GM12878 (cell line): Measurements from ENCODE around the gene PVALEF. TPM values are rescaled to one million over a fixed set of nuclear protein-coding genes. Genes with fewer than 3 reads are reported as not detected.
"Not testable (repeated sequence)": the region's sequence is repeated elsewhere in the genome, so short reads cannot be mapped to it uniquely, and the experiment has no call there.

Experiments used
- ATAC-seq: fragments of 200-7000 bp; cut with Tn5 transposase; 3 replicates; pipeline ENCODE4 v1.9.1; 2020; ENCODE audit warnings: mild to moderate bottlenecking, moderate library complexity
- BruUV-seq: library from RNA; stranded (reverse); fragments of 400-500 nt; replicated peaks from 2 replicates; lab custom pipeline; 2021; lab: Mats Ljungman, UMichigan
- CTCF ChIA-PET: fragments of 300-600 bp; sonication (Branson Sonifier 250); formaldehyde crosslinking; extraction: SDS; loops from one replicate; lab custom pipeline; 2021; ENCODE audit warnings: inconsistent platforms; lab: Yijun Ruan, JAX
- POLR2A ChIA-PET: fragments of 350-600 bp; formaldehyde crosslinking; extraction: SDS; loops from one replicate; lab custom pipeline; 2021; ENCODE audit warnings: inconsistent platforms; lab: Charles Lee
- RAD21 ChIA-PET: fragments of 300-600 bp; sonication (Branson Sonifier 250); formaldehyde crosslinking; loops from one replicate; lab custom pipeline; 2023; ENCODE audit warnings: antibody characterized with exemption; ENCODE audit not compliant: unreplicated experiment; lab: Charles Lee
- SMC1A ChIA-PET: fragments of 300-600 bp; sonication (Branson Sonifier 250); formaldehyde crosslinking; loops from one replicate; lab custom pipeline; 2023; ENCODE audit not compliant: unreplicated experiment, uncharacterized antibody; lab: Charles Lee
- DNase-seq: peaks from one replicate; pipeline ENCODE4 v3.0.0-alpha.2; 2011; ENCODE audit warnings: low read depth, low spot score
- FAIRE-seq: peaks from 3 replicates; lab custom pipeline; 2011; peaks lifted over from hg19 to GRCh38; lab: Jason Lieb, UNC
- H2AFZ ChIP-seq: 2 replicates; pipeline ENCODE4 v1.6.0; 2011; ENCODE audit warnings: low read depth, low read length, control low read depth; ENCODE audit not compliant: control insufficient read depth
- H3K27ac ChIP-seq: 2 replicates; pipeline ENCODE4 v1.5.1; 2011; ENCODE audit warnings: control low read depth; ENCODE audit not compliant: control insufficient read depth, insufficient read depth
- H3K27me3 ChIP-seq, 2 experiments: replicated peaks in 1 of 2; 2 replicates each; pipeline versions ENCODE4 v1.6.0 to v1.6.1; 2011; ENCODE audit warnings: low read length in 1 of 2; ENCODE audit not compliant: control insufficient read depth in 2 of 2, insufficient read depth in 2 of 2
- H3K36me3 ChIP-seq, 2 experiments: 2 replicates each; pipeline ENCODE4 v1.5.1; 2011; ENCODE audit warnings: low read length in 1 of 2; ENCODE audit not compliant: control insufficient read depth in 2 of 2, insufficient read depth in 2 of 2
- H3K4me1 ChIP-seq: 2 replicates; pipeline ENCODE4 v1.6.1; 2011; ENCODE audit warnings: mild to moderate bottlenecking, low read length, moderate library complexity, mixed read lengths; ENCODE audit not compliant: control insufficient read depth, insufficient read depth
- H3K4me2 ChIP-seq: 2 replicates; pipeline ENCODE4 v1.6.0; 2011; ENCODE audit warnings: control low read depth; ENCODE audit not compliant: control insufficient read depth, insufficient read depth
- H3K4me3 ChIP-seq: fragments of 200-600 bp; sonication (generic); 2 replicates; pipeline ENCODE4 v1.5.1; 2016
- H3K79me2 ChIP-seq: 2 replicates; pipeline ENCODE4 v1.6.0; 2011; ENCODE audit warnings: low read length; ENCODE audit not compliant: control insufficient read depth, insufficient read depth
- H3K9ac ChIP-seq: 2 replicates; pipeline ENCODE4 v1.8.0; 2011; ENCODE audit warnings: low read length, control low read depth, mixed read lengths; ENCODE audit not compliant: control insufficient read depth, insufficient read depth
- H3K9me3 ChIP-seq: replicated peaks from 3 replicates; pipeline ENCODE4 v1.5.1; 2011; ENCODE audit warnings: mild to moderate bottlenecking, low read length; ENCODE audit not compliant: control insufficient read depth, insufficient read depth
- H4K20me1 ChIP-seq: 2 replicates; pipeline ENCODE4 v1.6.0; 2011; ENCODE audit not compliant: control insufficient read depth, insufficient read depth
- CREB1 ChIP-seq: IDR thresholded peaks from 2 replicates; pipeline ENCODE4 v1.6.1; 2012; ENCODE audit warnings: low read depth, mild to moderate bottlenecking, inconsistent platforms
- EZH2 ChIP-seq: IDR thresholded peaks from 2 replicates; pipeline ENCODE4 v1.6.1; 2012; ENCODE audit warnings: low read depth, mild to moderate bottlenecking, control low read depth, inconsistent platforms, low read length, borderline replicate concordance; ENCODE audit not compliant: control insufficient read depth
- FOXM1 ChIP-seq: IDR thresholded peaks from 2 replicates; pipeline ENCODE4 v1.6.1; 2012; ENCODE audit warnings: low read depth, mild to moderate bottlenecking, inconsistent platforms, low read length, moderate library complexity
- HDAC6 ChIP-seq: fragments of 200-600 bp; sonication (generic); IDR thresholded peaks from one replicate; pipeline ENCODE4 v1.8.0; 2017; ENCODE audit warnings: antibody characterized with exemption; ENCODE audit not compliant: unreplicated experiment
- IKZF2 ChIP-seq, 2 experiments: fragments of 450-650 bp; IDR thresholded peaks; 2 replicates each; pipeline ENCODE4 v1.6.1; 2017; ENCODE audit warnings: mild to moderate bottlenecking in 2 of 2, moderate library complexity in 2 of 2
- KLF5 ChIP-seq: fragments of 450-650 bp; IDR thresholded peaks from 2 replicates; pipeline ENCODE4 v1.6.1; 2014; ENCODE audit warnings: mild to moderate bottlenecking; ENCODE audit not compliant: partially characterized antibody
- RUNX3 ChIP-seq: IDR thresholded peaks from 2 replicates; pipeline ENCODE4 v1.6.1; 2012; ENCODE audit warnings: low read length, inconsistent platforms
- SREBF1 ChIP-seq: IDR thresholded peaks from 2 replicates; pipeline ENCODE4 v1.6.1; 2012; ENCODE audit warnings: mild to moderate bottlenecking, low read length
- STAT3 ChIP-seq: IDR thresholded peaks from 2 replicates; pipeline ENCODE4 v1.6.1; 2011; ENCODE audit warnings: low read depth, low read length, improper control_type of control experiment
- YBX1 ChIP-seq: fragments of 450-650 bp; IDR thresholded peaks from 2 replicates; pipeline ENCODE4 v1.6.1; 2016; ENCODE audit warnings: antibody characterized with exemption
- ZNF274 ChIP-seq: IDR thresholded peaks from one replicate; pipeline ENCODE4 v1.8.0; 2011; ENCODE audit not compliant: insufficient read length, insufficient read depth
- WGBS: methylation state at CpG from one replicate; pipeline ENCODE4 v1.1.6; 2016; ENCODE audit warnings: low lambda C conversion rate; ENCODE audit not compliant: insufficient replicate concordance, insufficient coverage; ENCODE audit errors: missing lambda C conversion rate; 5-methylcytosine and 5-hydroxymethylcytosine counted together
- in situ Hi-C: fragments of 300-500 bp; cut with MboI; formaldehyde crosslinking; loops from 9 replicates; pipeline ENCODE4 v1.14.3; 2018; ENCODE audit warnings: mixed read lengths
- intact Hi-C: fragments of 100-400 bp; cut with micrococcal nuclease; formaldehyde crosslinking; loops from one replicate; pipeline ENCODE4 v1.14.2; 2022; ENCODE audit not compliant: unreplicated experiment
- polyA plus RNA-seq, 11 experiments: library from polyadenylated mRNA; depleted of rRNA in 4 of 11; unstranded in 6 of 11; stranded (reverse) in 5 of 11; fragments of >200 nt; fragmentation: Nextera tagmentation in 4 of 11; fragmentation: Illumina TruSeq in 1 of 11; extraction: Ambion mirVana in 4 of 11; extraction: Trizol in 1 of 11; gene quantifications; 1 replicate in 1 of 11; 2 replicates in 10 of 11; pipeline versions ENCODE4 v1.2.1 to v1.2.3, GENCODE V29; 2011 to 2016; ENCODE audit warnings: inconsistent platforms in 2 of 11, missing spikeins in 2 of 11, low read depth in 1 of 11
- total RNA-seq, 4 experiments: library from RNA; depleted of rRNA in 3 of 4; stranded (reverse); fragments of >200 nt in 3 of 4; fragmentation: Illumina TruSeq in 1 of 4; extraction: Trizol in 1 of 4; gene quantifications; 2 replicates each; pipeline versions ENCODE4 v1.2.1 to v1.2.3, GENCODE V29; 2013 to 2021
- TF ChIP-seq, protein P1 (sequence below): fragments of 450-650 bp; IDR thresholded peaks from 2 replicates; pipeline ENCODE4 v1.6.1; 2018; ENCODE audit warnings: borderline replicate concordance, mild to moderate bottlenecking; ENCODE audit not compliant: partially characterized antibody

Gene PVALEF
- total and polyA plus RNA-seq, 10 of the 15 experiments (the other 5 are each of a cell fraction or from before 2014, with no cell fraction given): not detected

DNA sequence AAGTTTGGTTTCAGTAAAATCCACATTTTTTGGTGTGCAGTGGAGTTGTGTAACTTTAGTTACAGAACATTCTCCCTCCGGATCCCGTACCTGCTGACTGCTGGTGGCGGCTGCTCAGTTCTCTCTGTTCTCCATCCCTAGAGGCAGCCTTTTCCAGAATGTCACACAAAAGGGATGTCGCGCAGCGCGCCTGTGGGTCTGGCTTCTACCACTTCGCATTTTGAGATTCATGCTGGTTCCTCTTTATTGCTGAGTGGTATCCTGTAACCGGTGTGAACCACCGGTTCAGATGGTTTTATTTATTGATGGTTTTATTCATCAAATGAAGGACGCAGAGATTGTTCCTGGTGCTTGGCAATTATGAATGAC is 58.4 kb downstream of the PVALEF start (continued):
- no peak for TF ChIP-seq HDAC6
- TF ChIP-seq FOXM1: no peak
- no peak for TF ChIP-seq IKZF2 (IDR thresholded peaks at IDR 0.05)
- TF ChIP-seq, protein P1, sequence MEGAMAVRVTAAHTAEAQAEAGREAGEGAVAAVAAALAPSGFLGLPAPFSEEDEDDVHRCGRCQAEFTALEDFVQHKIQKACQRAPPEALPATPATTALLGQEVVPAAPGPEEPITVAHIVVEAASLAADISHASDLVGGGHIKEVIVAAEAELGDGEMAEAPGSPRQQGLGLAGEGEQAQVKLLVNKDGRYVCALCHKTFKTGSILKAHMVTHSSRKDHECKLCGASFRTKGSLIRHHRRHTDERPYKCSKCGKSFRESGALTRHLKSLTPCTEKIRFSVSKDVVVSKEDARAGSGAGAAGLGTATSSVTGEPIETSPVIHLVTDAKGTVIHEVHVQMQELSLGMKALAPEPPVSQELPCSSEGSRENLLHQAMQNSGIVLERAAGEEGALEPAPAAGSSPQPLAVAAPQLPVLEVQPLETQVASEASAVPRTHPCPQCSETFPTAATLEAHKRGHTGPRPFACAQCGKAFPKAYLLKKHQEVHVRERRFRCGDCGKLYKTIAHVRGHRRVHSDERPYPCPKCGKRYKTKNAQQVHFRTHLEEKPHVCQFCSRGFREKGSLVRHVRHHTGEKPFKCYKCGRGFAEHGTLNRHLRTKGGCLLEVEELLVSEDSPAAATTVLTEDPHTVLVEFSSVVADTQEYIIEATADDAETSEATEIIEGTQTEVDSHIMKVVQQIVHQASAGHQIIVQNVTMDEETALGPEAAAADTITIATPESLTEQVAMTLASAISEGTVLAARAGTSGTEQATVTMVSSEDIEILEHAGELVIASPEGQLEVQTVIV: no peak
- TF ChIP-seq ZNF274: no peak
- TF ChIP-seq KLF5: no peak
- no peak for TF ChIP-seq YBX1
- no peak for TF ChIP-seq SREBF1
- TF ChIP-seq STAT3: no peak
- no peak for TF ChIP-seq RUNX3
- no peak for TF ChIP-seq EZH2
- no peak for TF ChIP-seq CREB1
- TF ChIP-seq, all 136 proteins: peak for 0

- H3K27ac ChIP-seq, RAD21 ChIA-PET, POLR2A ChIA-PET, intact Hi-C loops, H4K20me1 ChIP-seq, SMC1A ChIA-PET, CTCF ChIA-PET, H3K4me3 ChIP-seq, H2AFZ ChIP-seq, DNase-seq, BruUV-seq, H3K9ac ChIP-seq, ATAC-seq, H3K9me3 ChIP-seq, H3K27me3 ChIP-seq, H3K79me2 ChIP-seq, H3K4me2 ChIP-seq: not testable (repeated sequence)
- FAIRE-seq: peak; percentile 76
- in situ Hi-C loops: loop anchor here (25.0 kb wide), 1 partner anchor 215 kb away; no protein-coding TSS in a partner anchor
- peaks cover 4 to 12% of the 10 kb centered on the region in 2 experiments; a peak in 3 of 4 replicates for H3K36me3 ChIP-seq
- WGBS: 53% methylated on average over 2 of the region's 2 CpGs
- H3K4me1 ChIP-seq: peaks cover 18% of the 10 kb centered on the region
These were observed 62.3 kb downstream of the PVALEF start for GRCh38 chr17:81227630-81228029.
